ENCODE data around the gene NOL4L. TPM values are rescaled to one million over a fixed set of nuclear protein-coding genes. Genes with fewer than 3 reads are reported as not detected.

Gene NOL4L
- total and polyA plus RNA-seq, 2 experiments from 2014 or later, result 38.8 to 39.2 TPM

- H3K36me3 ChIP-seq (ENCODE audit: insufficient read depth), result no peaks in the 10 kb centered on the region
- no peaks in the 10 kb centered on the region; the same call in 1 of the 2 replicates for H3K9me2 ChIP-seq (ENCODE audit: insufficient read depth)
- no peaks in the 10 kb centered on the region for H3K79me2 ChIP-seq (replicated peaks; ENCODE audit: insufficient read depth)
- Mint-ChIP-seq H3K36me3 (ENCODE audit: low read depth) (no peaks in the 10 kb centered on the region), H3K27me3 (ENCODE audit: insufficient read depth, low read depth, poor library complexity) (peaks cover 9% of the 10 kb centered on the region), H3K9me3 (no peaks in the 10 kb centered on the region), H3K4me1 (peaks cover 35% of the 10 kb centered on the region), H3K4me3 (no peak overlapping the region), H3K27ac (no peak overlapping the region)
- H3K4me3 ChIP-seq, result no peak overlapping the region
- H3F3A ChIP-seq (replicated peaks; ENCODE audit: low read depth), result peaks cover 6% of the 10 kb centered on the region; the same call in 1 of the 2 replicates
- TF ChIP-seq, protein P1, sequence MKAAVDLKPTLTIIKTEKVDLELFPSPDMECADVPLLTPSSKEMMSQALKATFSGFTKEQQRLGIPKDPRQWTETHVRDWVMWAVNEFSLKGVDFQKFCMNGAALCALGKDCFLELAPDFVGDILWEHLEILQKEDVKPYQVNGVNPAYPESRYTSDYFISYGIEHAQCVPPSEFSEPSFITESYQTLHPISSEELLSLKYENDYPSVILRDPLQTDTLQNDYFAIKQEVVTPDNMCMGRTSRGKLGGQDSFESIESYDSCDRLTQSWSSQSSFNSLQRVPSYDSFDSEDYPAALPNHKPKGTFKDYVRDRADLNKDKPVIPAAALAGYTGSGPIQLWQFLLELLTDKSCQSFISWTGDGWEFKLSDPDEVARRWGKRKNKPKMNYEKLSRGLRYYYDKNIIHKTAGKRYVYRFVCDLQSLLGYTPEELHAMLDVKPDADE (IDR thresholded peaks at IDR 0.05), result no peak
- no peak for TF ChIP-seq EZH2phosphoT487 (IDR thresholded peaks at IDR 0.05; ENCODE audit: unreplicated experiment)
- no peak overlapping the region for H3K27ac ChIP-seq (ENCODE audit: low read depth)
- no peak overlapping the region for H3K4me2 ChIP-seq
- H4K20me1 ChIP-seq (replicated peaks; ENCODE audit: insufficient read depth), result no peaks in the 10 kb centered on the region
- no peaks in the 10 kb centered on the region for H3K27me3 ChIP-seq (ENCODE audit: insufficient read depth)
- ATAC-seq, result no peak
- DNase-seq (ENCODE audit: low spot score), result no peak
- peaks cover 27% of the 10 kb centered on the region for H3K4me1 ChIP-seq (ENCODE audit: insufficient read depth)
- H2AFZ ChIP-seq, result no peak overlapping the region
These were observed 76.4 kb downstream of the NOL4L start for GRCh38 chr20:32508775-32509119.

GRCh38 chr20:32507998-32508774 lies 76.9 kb downstream of the NOL4L start:
- peaks cover 35% of the 10 kb centered on the region for H3K4me1 Mint-ChIP-seq
- Histone ChIP-seq H3K36me3 (ENCODE audit: insufficient read depth) (no peaks in the 10 kb centered on the region), H3K79me2 (replicated peaks; ENCODE audit: insufficient read depth) (no peaks in the 10 kb centered on the region), H3K9me2 (ENCODE audit: insufficient read depth) (no peaks in the 10 kb centered on the region; the same call in 1 of the 2 replicates), H3K4me2 (no peak overlapping the region), H3K27ac (ENCODE audit: low read depth) (no peak overlapping the region), H3F3A (replicated peaks; ENCODE audit: low read depth) (peaks cover 6% of the 10 kb centered on the region; the same call in 1 of the 2 replicates), H2AFZ (no peak overlapping the region), H3K4me3 (no peak overlapping the region), H4K20me1 (replicated peaks; ENCODE audit: insufficient read depth) (no peaks in the 10 kb centered on the region), H3K27me3 (ENCODE audit: insufficient read depth) (no peaks in the 10 kb centered on the region), H3K4me1 (ENCODE audit: insufficient read depth) (peaks cover 27% of the 10 kb centered on the region)
- ATAC-seq (no peak), DNase-seq (ENCODE audit: low spot score) (no peak)
- H3K27ac Mint-ChIP-seq, result no peak overlapping the region
- H3K36me3 Mint-ChIP-seq (ENCODE audit: low read depth), result no peaks in the 10 kb centered on the region
- no peaks in the 10 kb centered on the region for H3K9me3 Mint-ChIP-seq
- H3K4me3 Mint-ChIP-seq, result no peak overlapping the region
- no peak for TF ChIP-seq STAT1 (IDR thresholded peaks at IDR 0.05; ENCODE audit: unreplicated experiment)
- no peak for TF ChIP-seq CREB1 (CRISPR knock-in tag; IDR thresholded peaks at IDR 0.05; ENCODE audit: low read depth)
- TF ChIP-seq, protein P2, sequence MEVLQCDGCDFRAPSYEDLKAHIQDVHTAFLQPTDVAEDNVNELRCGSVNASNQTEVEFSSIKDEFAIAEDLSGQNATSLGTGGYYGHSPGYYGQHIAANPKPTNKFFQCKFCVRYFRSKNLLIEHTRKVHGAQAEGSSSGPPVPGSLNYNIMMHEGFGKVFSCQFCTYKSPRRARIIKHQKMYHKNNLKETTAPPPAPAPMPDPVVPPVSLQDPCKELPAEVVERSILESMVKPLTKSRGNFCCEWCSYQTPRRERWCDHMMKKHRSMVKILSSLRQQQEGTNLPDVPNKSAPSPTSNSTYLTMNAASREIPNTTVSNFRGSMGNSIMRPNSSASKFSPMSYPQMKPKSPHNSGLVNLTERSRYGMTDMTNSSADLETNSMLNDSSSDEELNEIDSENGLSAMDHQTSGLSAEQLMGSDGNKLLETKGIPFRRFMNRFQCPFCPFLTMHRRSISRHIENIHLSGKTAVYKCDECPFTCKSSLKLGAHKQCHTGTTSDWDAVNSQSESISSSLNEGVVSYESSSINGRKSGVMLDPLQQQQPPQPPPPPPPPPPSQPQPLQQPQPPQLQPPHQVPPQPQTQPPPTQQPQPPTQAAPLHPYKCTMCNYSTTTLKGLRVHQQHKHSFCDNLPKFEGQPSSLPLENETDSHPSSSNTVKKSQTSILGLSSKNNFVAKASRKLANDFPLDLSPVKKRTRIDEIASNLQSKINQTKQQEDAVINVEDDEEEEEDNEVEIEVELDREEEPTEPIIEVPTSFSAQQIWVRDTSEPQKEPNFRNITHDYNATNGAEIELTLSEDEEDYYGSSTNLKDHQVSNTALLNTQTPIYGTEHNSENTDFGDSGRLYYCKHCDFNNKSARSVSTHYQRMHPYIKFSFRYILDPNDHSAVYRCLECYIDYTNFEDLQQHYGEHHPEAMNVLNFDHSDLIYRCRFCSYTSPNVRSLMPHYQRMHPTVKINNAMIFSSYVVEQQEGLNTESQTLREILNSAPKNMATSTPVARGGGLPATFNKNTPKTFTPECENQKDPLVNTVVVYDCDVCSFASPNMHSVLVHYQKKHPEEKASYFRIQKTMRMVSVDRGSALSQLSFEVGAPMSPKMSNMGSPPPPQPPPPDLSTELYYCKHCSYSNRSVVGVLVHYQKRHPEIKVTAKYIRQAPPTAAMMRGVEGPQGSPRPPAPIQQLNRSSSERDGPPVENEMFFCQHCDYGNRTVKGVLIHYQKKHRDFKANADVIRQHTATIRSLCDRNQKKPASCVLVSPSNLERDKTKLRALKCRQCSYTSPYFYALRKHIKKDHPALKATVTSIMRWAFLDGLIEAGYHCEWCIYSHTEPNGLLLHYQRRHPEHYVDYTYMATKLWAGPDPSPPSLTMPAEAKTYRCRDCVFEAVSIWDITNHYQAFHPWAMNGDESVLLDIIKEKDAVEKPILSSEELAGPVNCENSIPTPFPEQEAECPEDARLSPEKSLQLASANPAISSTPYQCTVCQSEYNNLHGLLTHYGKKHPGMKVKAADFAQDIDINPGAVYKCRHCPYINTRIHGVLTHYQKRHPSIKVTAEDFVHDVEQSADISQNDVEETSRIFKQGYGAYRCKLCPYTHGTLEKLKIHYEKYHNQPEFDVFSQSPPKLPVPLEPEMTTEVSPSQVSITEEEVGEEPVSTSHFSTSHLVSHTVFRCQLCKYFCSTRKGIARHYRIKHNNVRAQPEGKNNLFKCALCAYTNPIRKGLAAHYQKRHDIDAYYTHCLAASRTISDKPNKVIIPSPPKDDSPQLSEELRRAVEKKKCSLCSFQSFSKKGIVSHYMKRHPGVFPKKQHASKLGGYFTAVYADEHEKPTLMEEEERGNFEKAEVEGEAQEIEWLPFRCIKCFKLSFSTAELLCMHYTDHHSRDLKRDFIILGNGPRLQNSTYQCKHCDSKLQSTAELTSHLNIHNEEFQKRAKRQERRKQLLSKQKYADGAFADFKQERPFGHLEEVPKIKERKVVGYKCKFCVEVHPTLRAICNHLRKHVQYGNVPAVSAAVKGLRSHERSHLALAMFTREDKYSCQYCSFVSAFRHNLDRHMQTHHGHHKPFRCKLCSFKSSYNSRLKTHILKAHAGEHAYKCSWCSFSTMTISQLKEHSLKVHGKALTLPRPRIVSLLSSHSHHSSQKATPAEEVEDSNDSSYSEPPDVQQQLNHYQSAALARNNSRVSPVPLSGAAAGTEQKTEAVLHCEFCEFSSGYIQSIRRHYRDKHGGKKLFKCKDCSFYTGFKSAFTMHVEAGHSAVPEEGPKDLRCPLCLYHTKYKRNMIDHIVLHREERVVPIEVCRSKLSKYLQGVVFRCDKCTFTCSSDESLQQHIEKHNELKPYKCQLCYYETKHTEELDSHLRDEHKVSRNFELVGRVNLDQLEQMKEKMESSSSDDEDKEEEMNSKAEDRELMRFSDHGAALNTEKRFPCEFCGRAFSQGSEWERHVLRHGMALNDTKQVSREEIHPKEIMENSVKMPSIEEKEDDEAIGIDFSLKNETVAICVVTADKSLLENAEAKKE (CRISPR knock-in tag; IDR thresholded peaks at IDR 0.05), result no peak
- no peak for TF ChIP-seq NANOG (IDR thresholded peaks at IDR 0.05; ENCODE audit: borderline replicate concordance)
- TF ChIP-seq POLR2AphosphoS5 (IDR thresholded peaks at IDR 0.05; ENCODE audit: low read depth), result no peak
- peaks cover 9% of the 10 kb centered on the region for H3K27me3 Mint-ChIP-seq (ENCODE audit: insufficient read depth, low read depth, poor library complexity)

Measured in GM23338 (cell line).